C4-2B (cell line): ENCODE results near the gene SARDH.

Experiments used
- H3K27ac ChIP-seq: fragments of 450-650 bp; 2 replicates; pipeline ENCODE4 v1.5.1; 2017
- CTCF ChIP-seq: fragments of 450-650 bp; conservative IDR thresholded peaks from 2 replicates; pipeline ENCODE4 v1.5.1; 2017; ENCODE audit warnings: mild to moderate bottlenecking
- ZFX ChIP-seq: fragments of 450-650 bp; IDR thresholded peaks from 2 replicates; pipeline ENCODE4 v1.6.1; 2017

SARDH gene

GRCh38 chr9:133775291-133775690 lies 37.1 kb upstream of the SARDH start:
- TF ChIP-seq CTCF = no peak
- TF ChIP-seq ZFX = no peak
- no peak overlapping the region for H3K27ac ChIP-seq

GRCh38 chr9:133774799-133775198 lies 36.6 kb upstream of the SARDH start:
- TF ChIP-seq CTCF = no peak
- no peak for TF ChIP-seq ZFX
- no peak overlapping the region for H3K27ac ChIP-seq

- no peak overlapping the region for H3K27ac ChIP-seq
- TF ChIP-seq ZFX (no peak), CTCF (no peak)
Observed at GRCh38 chr9:133773889-133774655, 35.9 kb upstream of the SARDH start.

GRCh38 chr9:133772581-133772980 lies 34.4 kb upstream of the SARDH start:
- TF ChIP-seq CTCF (no peak), ZFX (no peak)
- H3K27ac ChIP-seq = no peak overlapping the region

- H3K27ac ChIP-seq = no peak overlapping the region
- TF ChIP-seq ZFX (no peak), CTCF (no peak)
Observed at GRCh38 chr9:133771486-133772482, 33.6 kb upstream of the SARDH start.

GRCh38 chr9:133770076-133770777 lies 32.1 kb upstream of the SARDH start:
- TF ChIP-seq ZFX = no peak
- TF ChIP-seq CTCF = no peak
- no peak overlapping the region for H3K27ac ChIP-seq
